IPS-18c (cell line): ENCODE data around the gene OSM.

ENCODE experiments used
- H3K4me3 ChIP-seq: 2 replicates; pipeline ENCODE4 v1.7.0; 2013; ENCODE audit warnings: low read depth, mild to moderate bottlenecking, low read length, moderate library complexity; ENCODE audit not compliant: insufficient read depth
- H3K9me3 ChIP-seq: one replicate; pipeline ENCODE4 v1.6.1; 2013; ENCODE audit warnings: mild to moderate bottlenecking, low read length, moderate library complexity; ENCODE audit not compliant: control insufficient read depth, insufficient read depth

Gene OSM

GRCh38 chr22:30302810-30303138, 36.1 kb upstream of the OSM start:
- Histone ChIP-seq H3K4me3 (no peak overlapping the region), H3K9me3 (no peaks in the 10 kb centered on the region)

- Histone ChIP-seq H3K9me3 (no peaks in the 10 kb centered on the region), H3K4me3 (no peak overlapping the region)
These were observed 35.6 kb upstream of the OSM start for GRCh38 chr22:30301995-30302809.

DNA sequence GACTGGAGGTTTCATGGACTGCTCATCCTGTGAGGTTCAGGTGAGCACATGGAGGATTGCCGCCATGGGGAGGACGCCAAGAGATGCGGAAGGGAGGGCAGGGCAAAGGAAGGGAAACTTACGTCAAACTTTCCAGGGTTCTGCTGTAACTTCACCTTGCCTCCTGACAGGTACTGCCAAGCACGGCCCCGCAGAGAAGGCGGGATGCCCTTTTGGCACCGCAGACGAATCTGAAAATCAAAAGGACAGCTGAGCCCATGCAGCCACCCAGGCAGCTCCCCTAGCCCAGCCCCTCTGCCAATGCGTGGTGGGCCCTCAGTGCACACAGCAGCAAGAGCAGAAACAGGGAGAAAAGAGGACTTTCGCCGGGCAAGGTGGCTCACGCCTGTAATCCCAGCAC, 32.7 kb upstream of the OSM start:
- Histone ChIP-seq H3K4me3 (no peak overlapping the region), H3K9me3 (no peaks in the 10 kb centered on the region)

DNA sequence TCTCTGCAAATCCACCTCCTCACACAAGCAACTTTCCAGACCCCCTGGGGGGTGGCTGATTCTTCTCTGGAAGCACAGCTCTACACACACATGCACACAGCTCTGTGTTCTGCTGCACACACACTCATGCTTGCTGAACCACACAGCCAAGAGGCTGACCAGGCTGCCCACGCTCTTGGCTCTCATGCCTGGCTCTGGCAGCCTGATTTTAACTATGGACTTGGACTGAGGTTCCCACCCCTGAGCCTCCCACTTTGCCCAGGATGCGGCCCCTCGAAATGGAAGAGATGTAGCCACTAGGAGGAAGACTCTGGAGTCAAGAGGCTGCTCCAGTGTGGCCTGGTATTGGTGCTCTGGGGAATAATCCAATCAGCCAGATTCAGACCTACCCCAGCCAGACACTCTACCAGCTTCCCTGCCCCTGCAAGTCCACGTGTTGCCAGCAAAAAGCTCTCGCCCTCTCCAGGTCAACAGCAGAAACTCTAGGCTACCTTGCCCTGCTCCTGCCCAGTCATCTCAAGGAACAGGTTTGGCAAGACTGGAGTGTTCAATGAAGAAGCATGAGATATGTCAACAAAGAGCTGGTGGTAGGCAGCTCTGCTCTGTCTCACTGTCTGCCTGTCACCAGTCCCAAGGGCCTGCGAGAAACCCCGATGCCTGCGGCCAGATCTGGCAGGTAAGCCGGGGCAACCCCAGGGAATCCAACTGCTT, 31.5 kb upstream of the OSM start:
- Histone ChIP-seq H3K4me3 (no peak overlapping the region), H3K9me3 (no peaks in the 10 kb centered on the region)

- Histone ChIP-seq H3K9me3 (no peaks in the 10 kb centered on the region), H3K4me3 (no peak overlapping the region)
These were observed 30.8 kb upstream of the OSM start for GRCh38 chr22:30297276-30297990.

DNA sequence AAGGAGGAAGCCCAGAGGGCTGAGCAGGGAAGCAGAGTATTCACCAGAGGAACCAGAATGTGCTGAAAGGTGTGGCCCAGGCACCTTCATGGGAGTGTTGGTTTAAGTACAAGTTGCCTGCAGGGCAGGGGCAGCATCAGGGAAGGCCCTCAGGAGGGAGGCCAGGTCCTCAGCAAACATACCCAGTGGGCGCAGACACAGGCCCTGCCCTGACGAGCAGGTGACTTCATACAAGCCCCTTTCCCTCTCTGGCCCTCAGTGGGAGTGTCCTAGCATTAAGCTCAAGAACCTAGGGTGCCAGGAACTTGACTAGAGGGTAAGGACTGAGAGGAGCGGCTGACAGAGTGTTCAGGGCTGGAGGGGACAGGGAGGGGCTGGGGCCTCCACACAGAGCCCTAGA, 30.2 kb upstream of the OSM start:
- Histone ChIP-seq H3K9me3 (no peaks in the 10 kb centered on the region), H3K4me3 (no peak overlapping the region)

- no peak overlapping the region for H3K4me3 ChIP-seq
- no peaks in the 10 kb centered on the region for H3K9me3 ChIP-seq
These were observed 29.7 kb upstream of the OSM start for GRCh38 chr22:30296324-30296723.

GRCh38 chr22:30295576-30295975, 28.9 kb upstream of the OSM start:
- no peaks in the 10 kb centered on the region for H3K9me3 ChIP-seq

GRCh38 chr22:30294830-30295229, 28.2 kb upstream of the OSM start:
- Histone ChIP-seq H3K9me3 (no peaks in the 10 kb centered on the region), H3K4me3 (no peak overlapping the region)

More at GRCh38 chr22:30295576-30295975, 28.9 kb upstream of the OSM start:
- no peak overlapping the region for H3K4me3 ChIP-seq

GRCh38 chr22:30294066-30294465, 27.4 kb upstream of the OSM start:
- H3K9me3 ChIP-seq: no peaks in the 10 kb centered on the region
- no peak overlapping the region for H3K4me3 ChIP-seq

DNA sequence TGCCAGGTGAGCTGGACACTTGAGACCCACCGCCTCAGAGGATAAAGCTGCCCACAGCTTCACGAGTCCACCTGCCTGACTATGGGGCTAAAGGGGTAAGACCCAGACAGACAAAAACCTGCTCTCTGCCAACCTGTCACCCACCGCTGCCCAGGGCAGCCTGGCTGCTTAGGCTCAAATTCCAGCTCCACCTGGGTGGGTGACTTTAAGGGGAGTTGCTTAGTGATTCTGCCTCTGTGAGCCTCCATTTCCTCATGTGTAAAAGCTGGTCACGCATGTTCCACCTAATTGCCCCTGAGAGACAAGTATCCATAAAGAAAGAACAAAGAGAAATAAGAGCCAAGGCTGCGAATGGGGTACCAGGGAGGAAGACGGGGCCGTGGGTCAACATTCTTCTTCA, 26.4 kb upstream of the OSM start:
- Histone ChIP-seq H3K4me3 (no peak overlapping the region), H3K9me3 (no peaks in the 10 kb centered on the region)

- H3K4me3 ChIP-seq: no peak overlapping the region
- H3K9me3 ChIP-seq: no peaks in the 10 kb centered on the region
These were observed 25.7 kb upstream of the OSM start for GRCh38 chr22:30292069-30292970.

DNA sequence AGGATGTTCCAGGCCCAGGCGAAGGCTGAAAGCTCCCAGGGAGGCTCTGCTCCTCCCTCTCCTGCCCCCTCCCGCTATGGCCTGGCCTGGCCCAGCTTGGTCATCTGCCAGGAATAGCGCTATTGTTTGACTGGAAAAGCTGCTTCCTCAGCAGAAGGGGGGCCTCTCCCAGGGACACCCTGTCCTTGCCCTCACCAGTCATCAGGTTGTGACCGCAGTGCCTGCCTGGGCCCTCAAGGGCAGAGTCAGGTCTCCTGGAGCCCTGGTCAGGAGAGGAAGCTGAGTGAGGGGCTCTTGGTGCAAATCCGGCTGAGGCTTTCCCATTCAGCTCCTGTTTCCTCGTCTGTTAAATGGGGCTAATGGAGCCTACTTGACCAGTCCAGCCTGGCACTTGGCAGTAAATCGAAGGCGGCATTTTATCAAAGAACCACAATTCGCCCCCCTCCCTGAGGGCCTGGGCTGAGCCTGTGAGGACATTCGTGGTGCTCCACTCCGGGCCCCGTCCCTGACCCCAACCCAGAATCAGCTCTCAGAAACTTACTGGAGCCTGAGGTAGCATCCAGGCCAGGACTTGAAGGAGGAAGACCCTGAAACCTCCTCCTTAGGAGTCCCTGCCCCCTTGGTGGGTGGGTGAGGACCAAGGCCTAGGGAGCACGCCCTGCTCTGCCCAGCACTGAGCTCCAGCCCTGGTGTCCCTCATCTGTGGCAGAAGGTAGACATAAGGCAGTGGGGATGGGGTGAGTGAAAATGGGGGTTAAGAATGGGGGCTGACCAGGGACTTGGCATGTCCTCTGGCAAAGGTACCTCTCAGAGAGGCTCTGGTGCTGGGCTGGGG, 24.6 kb upstream of the OSM start:
- Histone ChIP-seq H3K9me3 (no peaks in the 10 kb centered on the region), H3K4me3 (no peak overlapping the region)

DNA sequence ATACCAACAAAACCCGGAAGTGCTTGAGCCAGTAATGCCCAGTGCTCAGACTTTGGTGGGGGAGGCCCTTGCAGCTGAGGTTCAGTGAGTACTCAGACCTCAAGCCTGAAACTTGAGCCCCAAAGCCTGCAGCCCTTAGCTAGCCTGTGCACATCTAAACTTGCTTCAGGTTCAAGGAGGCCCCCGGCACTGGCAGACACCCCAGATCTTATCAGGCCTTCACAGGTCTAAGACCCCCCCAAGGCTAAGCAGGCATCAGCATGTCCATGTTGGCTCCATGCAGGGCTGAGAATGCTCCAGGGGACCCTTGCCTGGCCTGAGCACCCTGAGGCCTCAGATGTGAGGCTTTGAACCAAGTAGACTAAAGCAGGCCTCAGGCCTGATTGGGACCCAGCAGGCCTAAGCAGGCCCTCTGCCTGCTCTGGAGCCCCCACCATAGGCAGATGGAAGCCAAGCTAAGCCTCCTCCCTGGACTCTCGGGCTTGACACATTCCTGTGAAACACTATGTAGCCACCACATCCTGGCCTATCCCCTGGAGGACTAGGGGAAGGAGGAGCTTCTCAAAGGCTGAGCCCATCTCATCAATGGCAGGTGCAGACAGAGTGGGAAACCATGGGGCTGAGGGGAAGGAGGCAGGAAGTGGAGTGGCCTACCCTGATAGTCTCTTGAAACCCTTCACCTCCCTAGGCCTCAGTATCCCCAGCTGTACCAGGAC, 23.8 kb upstream of the OSM start:
- Histone ChIP-seq H3K9me3 (no peaks in the 10 kb centered on the region), H3K4me3 (peak overlapping the region; percentile 84)

GRCh38 chr22:30289980-30290313, 23.3 kb upstream of the OSM start:
- peak overlapping the region; percentile 84 for H3K4me3 ChIP-seq
- no peaks in the 10 kb centered on the region for H3K9me3 ChIP-seq
